ENCODE data around the gene FOXI3. TPM values are rescaled to one million over a fixed set of nuclear protein-coding genes. Genes with fewer than 3 reads are reported as not detected.

FOXI3 gene
- total and polyA plus RNA-seq, 9 of the 15 experiments (the other 6 are each of a cell fraction or from before 2014, with no cell fraction given): not detected

DNA sequence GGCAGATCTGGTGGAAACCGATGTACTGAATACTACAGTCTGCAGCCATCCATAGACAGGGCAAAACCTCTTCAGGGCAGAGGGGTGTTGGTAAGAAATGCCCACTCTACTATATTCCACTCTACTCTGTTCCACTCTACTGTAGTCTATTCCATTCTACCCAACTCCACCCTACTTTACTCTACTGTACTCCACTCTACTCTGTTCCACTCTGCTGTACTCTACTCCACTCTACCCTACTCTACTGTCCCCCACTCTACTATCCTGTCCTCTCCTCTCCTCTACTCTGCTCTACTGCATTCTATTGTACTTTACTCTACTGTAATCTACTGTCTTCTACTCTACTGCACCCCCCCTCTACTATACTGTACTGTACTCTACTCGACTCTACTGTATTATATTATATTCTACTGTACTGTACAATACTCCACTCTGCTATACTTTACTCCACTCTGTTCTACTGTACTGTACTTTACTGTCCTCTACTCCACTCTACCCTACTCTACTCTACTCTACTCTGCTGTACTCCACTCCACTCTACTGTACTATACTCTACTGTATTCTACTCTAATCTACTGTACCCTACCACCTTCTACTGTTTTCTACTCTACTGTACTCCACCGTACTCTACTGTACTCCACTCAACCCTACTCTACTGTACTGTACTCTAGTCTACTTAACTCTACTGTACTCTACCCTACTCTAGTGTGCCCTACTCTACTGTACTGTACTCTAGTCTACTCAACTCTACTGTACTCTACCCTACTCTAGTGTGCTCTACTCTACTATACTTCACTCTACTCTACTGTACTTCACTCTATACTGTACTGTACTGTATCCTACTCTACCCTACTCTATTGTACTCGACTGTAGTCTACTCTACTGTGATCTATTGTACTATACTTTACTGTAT is 17.0 kb upstream of the FOXI3 start (continued):
- TF ChIP-seq, protein P1, sequence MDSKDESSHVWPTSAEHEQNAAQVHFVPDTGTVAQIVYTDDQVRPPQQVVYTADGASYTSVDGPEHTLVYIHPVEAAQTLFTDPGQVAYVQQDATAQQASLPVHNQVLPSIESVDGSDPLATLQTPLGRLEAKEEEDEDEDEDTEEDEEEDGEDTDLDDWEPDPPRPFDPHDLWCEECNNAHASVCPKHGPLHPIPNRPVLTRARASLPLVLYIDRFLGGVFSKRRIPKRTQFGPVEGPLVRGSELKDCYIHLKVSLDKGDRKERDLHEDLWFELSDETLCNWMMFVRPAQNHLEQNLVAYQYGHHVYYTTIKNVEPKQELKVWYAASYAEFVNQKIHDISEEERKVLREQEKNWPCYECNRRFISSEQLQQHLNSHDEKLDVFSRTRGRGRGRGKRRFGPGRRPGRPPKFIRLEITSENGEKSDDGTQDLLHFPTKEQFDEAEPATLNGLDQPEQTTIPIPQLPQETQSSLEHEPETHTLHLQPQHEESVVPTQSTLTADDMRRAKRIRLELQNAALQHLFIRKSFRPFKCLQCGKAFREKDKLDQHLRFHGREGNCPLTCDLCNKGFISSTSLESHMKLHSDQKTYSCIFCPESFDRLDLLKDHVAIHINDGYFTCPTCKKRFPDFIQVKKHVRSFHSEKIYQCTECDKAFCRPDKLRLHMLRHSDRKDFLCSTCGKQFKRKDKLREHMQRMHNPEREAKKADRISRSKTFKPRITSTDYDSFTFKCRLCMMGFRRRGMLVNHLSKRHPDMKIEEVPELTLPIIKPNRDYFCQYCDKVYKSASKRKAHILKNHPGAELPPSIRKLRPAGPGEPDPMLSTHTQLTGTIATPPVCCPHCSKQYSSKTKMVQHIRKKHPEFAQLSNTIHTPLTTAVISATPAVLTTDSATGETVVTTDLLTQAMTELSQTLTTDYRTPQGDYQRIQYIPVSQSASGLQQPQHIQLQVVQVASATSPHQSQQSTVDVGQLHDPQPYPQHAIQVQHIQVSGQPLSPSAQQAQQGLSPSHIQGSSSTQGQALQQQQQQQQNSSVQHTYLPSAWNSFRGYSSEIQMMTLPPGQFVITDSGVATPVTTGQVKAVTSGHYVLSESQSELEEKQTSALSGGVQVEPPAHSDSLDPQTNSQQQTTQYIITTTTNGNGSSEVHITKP (IDR thresholded peaks at IDR 0.05; ENCODE audit: partially characterized antibody): peak; percentile 11

DNA sequence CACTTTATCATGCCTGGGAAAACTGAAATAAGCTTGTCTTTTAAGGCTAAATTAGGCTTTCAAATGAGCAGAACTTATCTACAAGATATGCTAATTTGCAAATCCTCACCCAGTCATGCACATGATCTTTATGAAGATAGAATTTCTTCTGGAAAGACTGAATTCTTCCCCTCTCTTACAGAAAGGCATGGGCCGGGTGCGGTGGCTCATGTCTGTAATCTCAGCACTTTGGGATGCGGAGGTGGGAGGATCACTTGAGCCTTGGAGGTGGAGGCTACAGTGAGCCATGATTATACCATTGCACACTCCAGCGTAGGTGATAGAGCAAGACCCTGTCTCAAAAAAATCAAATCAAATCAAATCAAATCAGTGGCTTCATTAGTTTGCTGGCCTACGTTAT is 11.7 kb upstream of the FOXI3 start:
- Histone ChIP-seq H3K27ac (ENCODE audit: extremely low read depth, low read depth, low read length) (no peak overlapping the region), H3K9me1 (ENCODE audit: control insufficient read depth, insufficient read depth, low read length) (no peaks in the 10 kb centered on the region), H3K79me2 (ENCODE audit: control insufficient read depth, insufficient read depth, low read length) (no peaks in the 10 kb centered on the region), H3K4me1 (replicated peaks in 1 of 2; ENCODE audit: control insufficient read depth in 2 of 2, insufficient read depth in 2 of 2, low read length in 2 of 2) (no peaks in the 10 kb centered on the region), H2AFZ (ENCODE audit: low read depth, low read length) (no peak overlapping the region), H3K4me2 (ENCODE audit: insufficient read depth, low read length) (no peak overlapping the region), H3K27me3 (ENCODE audit: control insufficient read depth in 2 of 2, insufficient read depth in 2 of 2, low read length in 2 of 2) (peaks cover 3 to 33% of the 10 kb centered on the region in 2 experiments; a peak in 3 of 5 replicates), H4K20me1 (replicated peaks; ENCODE audit: control insufficient read depth, insufficient read depth, low read length) (no peaks in the 10 kb centered on the region), H3K36me3 (ENCODE audit: control insufficient read depth, insufficient read depth, low read length) (no peaks in the 10 kb centered on the region), H3K9ac (ENCODE audit: insufficient read depth in 1 of 2, low read depth in 2 of 2, low read length in 2 of 2) (no peak overlapping the region), H3K9me3 (replicated peaks; ENCODE audit: control insufficient read depth, insufficient read depth, low read depth, low read length) (no peaks in the 10 kb centered on the region), H3K4me3 (no peak overlapping the region)
- ChIA-PET CTCF (ENCODE audit: low intra/inter-chr PET ratio) (no interaction called here), POLR2A (no interaction called here)
- no peak for DNase-seq (ENCODE audit: extremely low read depth in 1 of 4, low spot score in 3 of 4)
- intact Hi-C loops (cut with micrococcal nuclease): no loop called here
- in situ Hi-C loops (cut with MboI): loop anchor here (25.0 kb wide), 1 partner anchor 277 kb away; no protein-coding TSS in a partner anchor
- no peak for FAIRE-seq
- 3% methylated on average over 5 of the region's 5 CpGs for WGBS (ENCODE audit: insufficient coverage, low coverage, missing lambda C conversion rate)
- no peak for ATAC-seq
- no TSS peak for BruUV-seq (replicated peaks)
- TF ChIP-seq, protein P2, sequence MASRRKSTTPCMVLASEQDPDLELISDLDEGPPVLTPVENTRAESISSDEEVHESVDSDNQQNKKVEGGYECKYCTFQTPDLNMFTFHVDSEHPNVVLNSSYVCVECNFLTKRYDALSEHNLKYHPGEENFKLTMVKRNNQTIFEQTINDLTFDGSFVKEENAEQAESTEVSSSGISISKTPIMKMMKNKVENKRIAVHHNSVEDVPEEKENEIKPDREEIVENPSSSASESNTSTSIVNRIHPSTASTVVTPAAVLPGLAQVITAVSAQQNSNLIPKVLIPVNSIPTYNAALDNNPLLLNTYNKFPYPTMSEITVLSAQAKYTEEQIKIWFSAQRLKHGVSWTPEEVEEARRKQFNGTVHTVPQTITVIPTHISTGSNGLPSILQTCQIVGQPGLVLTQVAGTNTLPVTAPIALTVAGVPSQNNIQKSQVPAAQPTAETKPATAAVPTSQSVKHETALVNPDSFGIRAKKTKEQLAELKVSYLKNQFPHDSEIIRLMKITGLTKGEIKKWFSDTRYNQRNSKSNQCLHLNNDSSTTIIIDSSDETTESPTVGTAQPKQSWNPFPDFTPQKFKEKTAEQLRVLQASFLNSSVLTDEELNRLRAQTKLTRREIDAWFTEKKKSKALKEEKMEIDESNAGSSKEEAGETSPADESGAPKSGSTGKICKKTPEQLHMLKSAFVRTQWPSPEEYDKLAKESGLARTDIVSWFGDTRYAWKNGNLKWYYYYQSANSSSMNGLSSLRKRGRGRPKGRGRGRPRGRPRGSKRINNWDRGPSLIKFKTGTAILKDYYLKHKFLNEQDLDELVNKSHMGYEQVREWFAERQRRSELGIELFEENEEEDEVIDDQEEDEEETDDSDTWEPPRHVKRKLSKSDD (conservative IDR thresholded peaks at IDR 0.05; ENCODE audit: low read length): no peak
- no peak for TF ChIP-seq MEIS2 (IDR thresholded peaks at IDR 0.05; ENCODE audit: partially characterized antibody)
- TF ChIP-seq BMI1 (IDR thresholded peaks at IDR 0.05; ENCODE audit: low read length): no peak
- TF ChIP-seq, protein P3, sequence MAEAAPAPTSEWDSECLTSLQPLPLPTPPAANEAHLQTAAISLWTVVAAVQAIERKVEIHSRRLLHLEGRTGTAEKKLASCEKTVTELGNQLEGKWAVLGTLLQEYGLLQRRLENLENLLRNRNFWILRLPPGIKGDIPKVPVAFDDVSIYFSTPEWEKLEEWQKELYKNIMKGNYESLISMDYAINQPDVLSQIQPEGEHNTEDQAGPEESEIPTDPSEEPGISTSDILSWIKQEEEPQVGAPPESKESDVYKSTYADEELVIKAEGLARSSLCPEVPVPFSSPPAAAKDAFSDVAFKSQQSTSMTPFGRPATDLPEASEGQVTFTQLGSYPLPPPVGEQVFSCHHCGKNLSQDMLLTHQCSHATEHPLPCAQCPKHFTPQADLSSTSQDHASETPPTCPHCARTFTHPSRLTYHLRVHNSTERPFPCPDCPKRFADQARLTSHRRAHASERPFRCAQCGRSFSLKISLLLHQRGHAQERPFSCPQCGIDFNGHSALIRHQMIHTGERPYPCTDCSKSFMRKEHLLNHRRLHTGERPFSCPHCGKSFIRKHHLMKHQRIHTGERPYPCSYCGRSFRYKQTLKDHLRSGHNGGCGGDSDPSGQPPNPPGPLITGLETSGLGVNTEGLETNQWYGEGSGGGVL (CRISPR knock-in tag; IDR thresholded peaks at IDR 0.05): no peak
- TF ChIP-seq, protein P4, sequence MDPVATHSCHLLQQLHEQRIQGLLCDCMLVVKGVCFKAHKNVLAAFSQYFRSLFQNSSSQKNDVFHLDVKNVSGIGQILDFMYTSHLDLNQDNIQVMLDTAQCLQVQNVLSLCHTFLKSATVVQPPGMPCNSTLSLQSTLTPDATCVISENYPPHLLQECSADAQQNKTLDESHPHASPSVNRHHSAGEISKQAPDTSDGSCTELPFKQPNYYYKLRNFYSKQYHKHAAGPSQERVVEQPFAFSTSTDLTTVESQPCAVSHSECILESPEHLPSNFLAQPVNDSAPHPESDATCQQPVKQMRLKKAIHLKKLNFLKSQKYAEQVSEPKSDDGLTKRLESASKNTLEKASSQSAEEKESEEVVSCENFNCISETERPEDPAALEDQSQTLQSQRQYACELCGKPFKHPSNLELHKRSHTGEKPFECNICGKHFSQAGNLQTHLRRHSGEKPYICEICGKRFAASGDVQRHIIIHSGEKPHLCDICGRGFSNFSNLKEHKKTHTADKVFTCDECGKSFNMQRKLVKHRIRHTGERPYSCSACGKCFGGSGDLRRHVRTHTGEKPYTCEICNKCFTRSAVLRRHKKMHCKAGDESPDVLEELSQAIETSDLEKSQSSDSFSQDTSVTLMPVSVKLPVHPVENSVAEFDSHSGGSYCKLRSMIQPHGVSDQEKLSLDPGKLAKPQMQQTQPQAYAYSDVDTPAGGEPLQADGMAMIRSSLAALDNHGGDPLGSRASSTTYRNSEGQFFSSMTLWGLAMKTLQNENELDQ (CRISPR knock-in tag; IDR thresholded peaks at IDR 0.05; ENCODE audit: borderline replicate concordance): no peak
